ENCODE measurements around the gene LZTS2. TPM values are rescaled to one million over a fixed set of nuclear protein-coding genes. Genes with fewer than 3 reads are reported as not detected.

The LZTS2 gene
- total and polyA plus RNA-seq, 2 of the 8 experiments (the other 6 are each of a cell fraction or from before 2014, with no cell fraction given), result 75.7 to 99.5 TPM

GRCh38 chr10:101040061-101040460, 40.5 kb downstream of the LZTS2 start (continued):
- TF ChIP-seq SIN3A (conservative IDR thresholded peaks at IDR 0.05 in 1 of 2, IDR thresholded peaks at IDR 0.05 in 1 of 2; ENCODE audit: low read depth in 1 of 2, low read length in 2 of 2), result no peak
- TF ChIP-seq TEAD4 (IDR thresholded peaks at IDR 0.05; ENCODE audit: low read depth, low read length), result no peak
- no peak for TF ChIP-seq GABPA (IDR thresholded peaks at IDR 0.05; ENCODE audit: borderline replicate concordance, insufficient read depth, low read length)
- TF ChIP-seq TAF7 (optimal IDR thresholded peaks at IDR 0.05; ENCODE audit: borderline replicate concordance, low read depth, low read length), result no peak
- no peak for TF ChIP-seq POLR2A (IDR thresholded peaks at IDR 0.05; ENCODE audit: control extremely low read depth in 1 of 2, low read depth in 2 of 2, low read length in 2 of 2)
- TF ChIP-seq RNF2 (IDR thresholded peaks at IDR 0.05; ENCODE audit: borderline replicate concordance, low read depth, low read length, missing control alignments, poor library complexity, severe bottlenecking), result no peak
- TF ChIP-seq FOSL1 (IDR thresholded peaks at IDR 0.05; ENCODE audit: insufficient read depth, low read depth, low read length), result no peak
